IMR-90 (cell line): Measurements from ENCODE around the gene TRAPPC10.

Experiments
- BHLHE40 ChIP-seq: fragments of 150-350 bp; IDR thresholded peaks from 2 replicates; pipeline ENCODE4 v1.6.1; 2016; ENCODE audit warnings: mild to moderate bottlenecking, low read depth, low read length
- CEBPB ChIP-seq: IDR thresholded peaks from 2 replicates; pipeline ENCODE4 v1.6.1; 2012; ENCODE audit warnings: low read depth, low read length, improper control_type of control experiment
- CHD1 ChIP-seq: IDR thresholded peaks from 2 replicates; pipeline ENCODE4 v1.6.1; 2012; ENCODE audit warnings: low read depth, low read length, improper control_type of control experiment
- CTCF ChIP-seq: conservative IDR thresholded peaks from 2 replicates; pipeline ENCODE4 v1.5.1; 2012; ENCODE audit warnings: mild to moderate bottlenecking, low read depth, low read length, improper control_type of control experiment
- ELK1 ChIP-seq: fragments of 150-350 bp; IDR thresholded peaks from 2 replicates; pipeline ENCODE4 v1.6.1; 2016; ENCODE audit warnings: low read depth, mild to moderate bottlenecking, low read length, moderate library complexity, borderline replicate concordance
- POLR2A ChIP-seq: IDR thresholded peaks from 2 replicates; pipeline ENCODE4 v1.6.1; 2012; ENCODE audit warnings: mild to moderate bottlenecking, low read depth, low read length
- RAD21 ChIP-seq: IDR thresholded peaks from 2 replicates; pipeline ENCODE4 v1.6.1; 2012; ENCODE audit warnings: low read length, improper control_type of control experiment
- RCOR1 ChIP-seq: IDR thresholded peaks from 2 replicates; pipeline ENCODE4 v1.6.1; 2012; ENCODE audit warnings: mild to moderate bottlenecking, low read length, improper control_type of control experiment; ENCODE audit not compliant: insufficient replicate concordance
- RFX5 ChIP-seq: IDR thresholded peaks from 2 replicates; pipeline ENCODE4 v1.8.0; 2012; ENCODE audit warnings: low read depth, mild to moderate bottlenecking, low read length, moderate library complexity
- SMC3 ChIP-seq: fragments of 150-350 bp; IDR thresholded peaks from 2 replicates; pipeline ENCODE4 v1.6.1; 2016; ENCODE audit warnings: low read depth, mild to moderate bottlenecking, antibody characterized with exemption, low read length, moderate library complexity

GRCh38 chr21:44053567-44053966, 41.5 kb downstream of the TRAPPC10 start:
- TF ChIP-seq CTCF = no peak
- TF ChIP-seq RFX5 = no peak
- TF ChIP-seq POLR2A = no peak
- TF ChIP-seq CEBPB = no peak
- TF ChIP-seq BHLHE40 = no peak
- no peak for TF ChIP-seq RAD21
- no peak for TF ChIP-seq SMC3
- no peak for TF ChIP-seq ELK1
- no peak for TF ChIP-seq RCOR1
- TF ChIP-seq CHD1 = no peak
